Upper lobe of left lung (tissue), 4 donors: ENCODE data around the gene STX2.

Source experiments
- EP300 ChIP-seq, 4 donors: sonication (generic); formaldehyde crosslinking; IDR thresholded peaks; one replicate each; pipeline ENCODE4 v1.5.1; 2017; ENCODE audit warnings: antibody characterized with exemption in 4 of 4, control low read depth in 2 of 4
- TF ChIP-seq, protein P1 (sequence below), 6 experiments: fragments of 450-650 bp in 4 of 6; fragments of 200-600 bp in 2 of 6; sonication (generic) in 2 of 6; IDR thresholded peaks; one replicate each; pipeline ENCODE4 v1.5.1; 2016 to 2019; ENCODE audit warnings: antibody characterized with exemption in 6 of 6

DNA sequence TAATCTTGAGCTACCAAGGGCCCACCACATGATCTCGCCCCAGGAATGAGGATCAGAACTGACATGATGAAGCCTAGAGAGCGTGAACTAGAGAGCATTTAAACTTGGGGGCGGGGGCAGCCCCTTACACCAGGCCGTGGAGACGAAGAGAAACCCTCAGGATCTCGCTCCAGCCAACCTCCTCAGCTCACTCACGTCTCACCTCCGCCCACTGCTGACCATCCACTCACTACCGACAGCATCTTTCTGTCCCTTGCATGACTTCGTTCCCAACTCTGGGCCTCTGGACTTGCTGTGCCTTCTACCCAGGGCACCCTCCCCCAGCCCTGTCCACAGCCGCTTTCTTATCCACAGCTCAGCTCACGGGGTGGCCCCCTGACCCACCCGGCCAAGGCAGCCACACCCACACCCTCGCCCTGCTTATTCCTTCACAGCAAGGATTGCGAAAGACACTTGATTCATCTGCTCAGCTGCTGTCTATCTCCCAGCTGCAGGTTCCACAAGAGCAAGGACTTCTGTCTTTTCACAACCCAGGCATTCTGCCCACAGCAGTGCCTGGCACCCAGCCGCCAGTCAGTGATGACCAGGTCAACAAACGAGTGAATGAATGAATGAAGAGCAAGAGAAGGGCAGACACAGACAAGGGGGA, 6.4 kb downstream of the STX2 start:
- TF ChIP-seq, protein P1, sequence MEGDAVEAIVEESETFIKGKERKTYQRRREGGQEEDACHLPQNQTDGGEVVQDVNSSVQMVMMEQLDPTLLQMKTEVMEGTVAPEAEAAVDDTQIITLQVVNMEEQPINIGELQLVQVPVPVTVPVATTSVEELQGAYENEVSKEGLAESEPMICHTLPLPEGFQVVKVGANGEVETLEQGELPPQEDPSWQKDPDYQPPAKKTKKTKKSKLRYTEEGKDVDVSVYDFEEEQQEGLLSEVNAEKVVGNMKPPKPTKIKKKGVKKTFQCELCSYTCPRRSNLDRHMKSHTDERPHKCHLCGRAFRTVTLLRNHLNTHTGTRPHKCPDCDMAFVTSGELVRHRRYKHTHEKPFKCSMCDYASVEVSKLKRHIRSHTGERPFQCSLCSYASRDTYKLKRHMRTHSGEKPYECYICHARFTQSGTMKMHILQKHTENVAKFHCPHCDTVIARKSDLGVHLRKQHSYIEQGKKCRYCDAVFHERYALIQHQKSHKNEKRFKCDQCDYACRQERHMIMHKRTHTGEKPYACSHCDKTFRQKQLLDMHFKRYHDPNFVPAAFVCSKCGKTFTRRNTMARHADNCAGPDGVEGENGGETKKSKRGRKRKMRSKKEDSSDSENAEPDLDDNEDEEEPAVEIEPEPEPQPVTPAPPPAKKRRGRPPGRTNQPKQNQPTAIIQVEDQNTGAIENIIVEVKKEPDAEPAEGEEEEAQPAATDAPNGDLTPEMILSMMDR (IDR thresholded peaks at IDR 0.05): no peak
- TF ChIP-seq EP300 (IDR thresholded peaks at IDR 0.05): no peak
